Measurements from ENCODE around the gene P2RX3. TPM values are rescaled to one million over a fixed set of nuclear protein-coding genes. Genes with fewer than 3 reads are reported as not detected.

Gene P2RX3
- total RNA-seq, 1 donor from 2014 or later: not detected

DNA sequence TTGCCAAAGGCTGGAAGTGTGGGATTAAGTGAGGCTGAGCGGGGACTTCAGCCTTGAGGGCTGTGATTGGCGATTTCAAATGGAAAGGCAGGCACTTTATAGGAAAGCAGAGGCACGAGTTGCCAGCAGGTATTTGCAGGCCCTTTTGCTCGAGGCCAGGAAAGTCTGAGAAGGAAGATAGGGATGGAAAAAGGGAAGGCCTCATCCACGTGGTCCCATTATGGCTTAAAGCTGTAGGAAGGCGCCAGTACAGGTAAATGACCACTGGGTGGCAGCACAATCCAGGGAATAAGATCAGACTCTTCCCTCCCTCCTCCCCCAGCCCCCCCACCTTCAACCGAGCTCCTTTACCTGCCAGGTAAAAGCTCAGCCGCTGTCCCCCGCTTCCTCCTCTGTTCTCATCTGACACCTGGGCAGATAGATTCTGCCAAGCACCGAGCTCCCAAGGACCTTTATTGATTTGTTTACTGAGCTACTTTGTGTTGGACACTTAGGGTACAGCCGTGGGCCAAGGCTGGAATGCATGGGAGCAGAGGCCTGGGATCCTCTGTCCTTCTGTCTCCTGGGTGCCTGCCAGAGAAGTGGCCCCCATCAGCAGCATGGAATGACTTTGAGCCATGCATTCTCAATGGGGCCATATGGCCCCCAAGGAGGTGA, 7.5 kb downstream of the P2RX3 start:
- Histone ChIP-seq H3K9ac (ENCODE audit: low read length) (peak overlapping the region; percentile 10), H3K27me3 (ENCODE audit: insufficient read depth, low read length) (no peaks in the 10 kb centered on the region), H3K9me3 (ENCODE audit: insufficient read depth, low read depth, low read length) (peaks cover under 1% of the 10 kb centered on the region), H3K4me2 (ENCODE audit: low read length) (no peak overlapping the region), H3K36me3 (ENCODE audit: insufficient read depth, low read length) (no peaks in the 10 kb centered on the region), H3K79me2 (ENCODE audit: insufficient read depth, low read length) (no peaks in the 10 kb centered on the region), H3K27ac (ENCODE audit: low read depth, low read length) (no peak overlapping the region), H2AFZ (ENCODE audit: low read depth, low read length) (peak overlapping the region; percentile 50), H3K4me1 (ENCODE audit: insufficient read depth, low read length) (no peaks in the 10 kb centered on the region), H4K20me1 (ENCODE audit: insufficient read depth, low read length) (no peaks in the 10 kb centered on the region), H3K4me3 (ENCODE audit: insufficient read depth, low read depth, low read length) (no peak overlapping the region)
- H3K9me3 Mint-ChIP-seq (ENCODE audit: unreplicated experiment): peaks cover 3% of the 10 kb centered on the region
- H3K27ac Mint-ChIP-seq (ENCODE audit: unreplicated experiment): peak overlapping the region; percentile 47
- peaks cover 24% of the 10 kb centered on the region for H3K27me3 Mint-ChIP-seq (ENCODE audit: low read depth, unreplicated experiment)
- TF ChIP-seq CTCF (IDR thresholded peaks at IDR 0.05; ENCODE audit: insufficient read depth, low read depth, low read length): peak; percentile 59
- TF ChIP-seq EZH2 (IDR thresholded peaks at IDR 0.05; ENCODE audit: insufficient read depth, low read length): no peak
- peak; percentile 18 for DNase-seq (ENCODE audit: low read depth)
- no peak for FAIRE-seq
- H3K4me3 Mint-ChIP-seq (ENCODE audit: unreplicated experiment): peak overlapping the region; percentile 67
- H3K36me3 Mint-ChIP-seq (ENCODE audit: low read depth, unreplicated experiment): no peaks in the 10 kb centered on the region
- no peaks in the 10 kb centered on the region for H3K4me1 Mint-ChIP-seq (ENCODE audit: low read depth, unreplicated experiment)

DNA sequence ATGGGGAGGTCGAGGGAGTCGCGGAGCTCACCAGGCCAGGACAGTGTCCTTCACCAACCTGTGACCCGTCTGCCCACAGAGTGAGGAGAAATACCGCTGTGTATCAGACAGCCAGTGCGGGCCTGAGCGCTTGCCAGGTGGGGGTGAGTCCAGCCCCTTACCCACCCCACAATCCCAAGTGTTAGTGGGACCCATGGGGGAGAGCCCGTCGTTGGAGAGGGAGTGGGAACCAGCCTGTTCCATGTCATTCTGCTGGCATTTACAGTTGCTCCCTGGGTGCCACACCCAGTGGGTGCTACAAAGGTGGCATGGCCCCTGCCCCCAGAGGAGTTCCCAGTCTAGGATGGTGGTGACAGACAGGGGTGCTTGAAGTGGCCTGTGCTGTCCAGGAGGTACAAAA, 9.2 kb downstream of the P2RX3 start:
- Histone ChIP-seq H3K27ac (ENCODE audit: low read depth, low read length) (no peak overlapping the region), H3K4me3 (ENCODE audit: insufficient read depth, low read depth, low read length) (no peak overlapping the region), H3K4me2 (ENCODE audit: low read length) (no peak overlapping the region), H3K4me1 (ENCODE audit: insufficient read depth, low read length) (no peaks in the 10 kb centered on the region), H3K9ac (ENCODE audit: low read length) (no peak overlapping the region), H3K9me3 (ENCODE audit: insufficient read depth, low read depth, low read length) (peaks cover 10% of the 10 kb centered on the region), H2AFZ (ENCODE audit: low read depth, low read length) (no peak overlapping the region), H3K27me3 (ENCODE audit: insufficient read depth, low read length) (no peaks in the 10 kb centered on the region), H3K36me3 (ENCODE audit: insufficient read depth, low read length) (no peaks in the 10 kb centered on the region), H4K20me1 (ENCODE audit: insufficient read depth, low read length) (no peaks in the 10 kb centered on the region), H3K79me2 (ENCODE audit: insufficient read depth, low read length) (no peaks in the 10 kb centered on the region)
- Mint-ChIP-seq H3K27me3 (ENCODE audit: low read depth, unreplicated experiment) (peaks cover 24% of the 10 kb centered on the region), H3K36me3 (ENCODE audit: low read depth, unreplicated experiment) (no peaks in the 10 kb centered on the region), H3K27ac (ENCODE audit: unreplicated experiment) (no peak overlapping the region), H3K4me1 (ENCODE audit: low read depth, unreplicated experiment) (no peaks in the 10 kb centered on the region), H3K4me3 (ENCODE audit: unreplicated experiment) (no peak overlapping the region), H3K9me3 (ENCODE audit: unreplicated experiment) (peaks cover 6% of the 10 kb centered on the region)
- FAIRE-seq (no peak), DNase-seq (ENCODE audit: low read depth) (no peak)
- TF ChIP-seq EZH2 (IDR thresholded peaks at IDR 0.05; ENCODE audit: insufficient read depth, low read length) (no peak), CTCF (IDR thresholded peaks at IDR 0.05; ENCODE audit: insufficient read depth, low read depth, low read length) (no peak)

GRCh38 chr11:57348052-57348451, 9.9 kb downstream of the P2RX3 start:
- Mint-ChIP-seq H3K4me3 (ENCODE audit: unreplicated experiment) (no peak overlapping the region), H3K9me3 (ENCODE audit: unreplicated experiment) (peaks cover 6% of the 10 kb centered on the region), H3K27me3 (ENCODE audit: low read depth, unreplicated experiment) (peaks cover 20% of the 10 kb centered on the region), H3K27ac (ENCODE audit: unreplicated experiment) (no peak overlapping the region), H3K4me1 (ENCODE audit: low read depth, unreplicated experiment) (no peaks in the 10 kb centered on the region), H3K36me3 (ENCODE audit: low read depth, unreplicated experiment) (no peaks in the 10 kb centered on the region)
- Histone ChIP-seq H3K4me2 (ENCODE audit: low read length) (no peak overlapping the region), H3K27ac (ENCODE audit: low read depth, low read length) (no peak overlapping the region), H4K20me1 (ENCODE audit: insufficient read depth, low read length) (no peaks in the 10 kb centered on the region), H3K9ac (ENCODE audit: low read length) (no peak overlapping the region), H3K4me3 (ENCODE audit: insufficient read depth, low read depth, low read length) (no peak overlapping the region), H2AFZ (ENCODE audit: low read depth, low read length) (no peak overlapping the region), H3K79me2 (ENCODE audit: insufficient read depth, low read length) (no peaks in the 10 kb centered on the region), H3K9me3 (ENCODE audit: insufficient read depth, low read depth, low read length) (peaks cover 10% of the 10 kb centered on the region), H3K27me3 (ENCODE audit: insufficient read depth, low read length) (peaks cover 1% of the 10 kb centered on the region), H3K4me1 (ENCODE audit: insufficient read depth, low read length) (no peaks in the 10 kb centered on the region), H3K36me3 (ENCODE audit: insufficient read depth, low read length) (no peaks in the 10 kb centered on the region)
- no peak for DNase-seq (ENCODE audit: low read depth)
- FAIRE-seq: no peak
- no peak for TF ChIP-seq CTCF (IDR thresholded peaks at IDR 0.05; ENCODE audit: insufficient read depth, low read depth, low read length)
- no peak for TF ChIP-seq EZH2 (IDR thresholded peaks at IDR 0.05; ENCODE audit: insufficient read depth, low read length)

Measured in astrocyte (in vitro differentiated cells and primary cell).